ENCODE measurements around the gene ZNF407.
"Not testable (repeated sequence)": the region's sequence is repeated elsewhere in the genome, so short reads cannot be mapped to it uniquely, and the experiment has no call there.

ZNF407 gene

GRCh38 chr18:74936343-74936742 is 338.7 kb downstream of the ZNF407 start:
- DNase-seq (ENCODE audit: low read depth) = no peak

DNA sequence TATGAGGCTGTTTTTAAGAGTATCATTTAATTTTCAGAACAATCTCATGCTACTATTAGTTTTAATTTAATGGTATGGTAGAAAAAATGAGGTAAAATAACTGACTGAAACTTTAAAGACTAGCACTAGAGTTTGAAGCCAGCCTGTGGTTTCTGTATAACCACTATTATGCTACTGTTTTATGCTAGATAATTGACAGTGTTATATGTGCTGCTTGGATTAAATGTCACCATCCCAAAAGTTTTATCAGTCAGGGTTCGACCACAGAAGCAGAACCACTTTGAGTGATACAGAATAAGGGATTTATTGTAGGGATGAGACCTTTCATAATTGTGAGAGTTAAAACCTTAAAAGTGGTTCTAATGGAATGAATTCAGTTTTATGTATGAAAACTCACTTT is 339.6 kb downstream of the ZNF407 start:
- DNase-seq (ENCODE audit: low read depth) = no peak

GRCh38 chr18:74940856-74941255 is 343.2 kb downstream of the ZNF407 start:
- no peak for DNase-seq (ENCODE audit: low read depth)

DNA sequence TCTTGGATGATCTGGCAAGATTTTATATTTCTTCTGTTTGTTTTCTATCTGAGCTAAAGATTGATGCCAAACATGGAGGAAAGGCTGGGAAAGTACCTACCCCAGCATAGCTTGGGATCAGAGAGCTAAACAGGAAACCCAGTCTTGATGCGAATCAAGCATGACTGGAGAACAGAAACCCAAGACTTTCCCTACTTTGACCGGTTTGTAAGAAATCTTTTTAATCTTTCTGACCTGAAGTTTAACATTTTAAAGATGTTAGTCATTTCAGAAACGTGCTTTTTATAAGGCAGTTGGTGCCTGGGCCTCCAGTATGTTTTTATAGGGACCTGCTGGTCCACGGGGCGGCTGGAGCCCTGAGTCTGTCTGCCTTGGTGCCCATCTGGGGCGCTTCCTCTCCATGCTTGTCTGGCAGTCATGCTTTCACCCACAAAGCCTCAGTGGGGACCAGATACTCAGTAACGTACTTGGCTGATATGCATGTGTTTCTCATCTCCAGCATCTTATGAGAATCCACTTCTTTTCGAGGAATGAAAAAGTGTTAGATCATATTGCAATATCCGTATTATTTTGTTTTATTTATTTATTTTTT is 344.7 kb downstream of the ZNF407 start:
- no peak for DNase-seq (ENCODE audit: low read depth)

DNA sequence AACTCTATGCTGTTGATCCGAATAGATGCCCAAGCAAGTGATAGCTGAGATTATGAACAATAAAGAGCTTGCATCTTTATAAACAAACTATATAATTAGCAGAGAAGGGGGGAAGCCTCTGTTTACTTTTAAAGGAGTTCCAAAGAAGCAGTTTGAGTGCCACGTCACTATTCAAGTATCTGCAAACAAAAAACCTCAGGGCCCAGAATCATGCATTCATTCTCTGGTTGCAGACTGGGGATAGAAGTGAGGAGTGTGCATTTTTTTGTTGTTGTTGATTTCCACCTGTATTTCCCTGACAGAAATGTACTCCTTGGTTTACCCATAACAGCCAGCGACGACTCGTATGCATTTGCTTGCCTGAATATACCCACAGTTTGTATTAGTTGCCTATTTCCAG is 347.0 kb downstream of the ZNF407 start:
- no peak for DNase-seq (ENCODE audit: low read depth)

GRCh38 chr18:74945774-74946545 is 348.3 kb downstream of the ZNF407 start:
- DNase-seq (ENCODE audit: low read depth) = no peak

- no peak for DNase-seq (ENCODE audit: low read depth)
These were observed 349.1 kb downstream of the ZNF407 start for GRCh38 chr18:74946646-74947375.

- no peak for DNase-seq (ENCODE audit: low read depth)
These were observed 349.7 kb downstream of the ZNF407 start for GRCh38 chr18:74947417-74947816.

DNA sequence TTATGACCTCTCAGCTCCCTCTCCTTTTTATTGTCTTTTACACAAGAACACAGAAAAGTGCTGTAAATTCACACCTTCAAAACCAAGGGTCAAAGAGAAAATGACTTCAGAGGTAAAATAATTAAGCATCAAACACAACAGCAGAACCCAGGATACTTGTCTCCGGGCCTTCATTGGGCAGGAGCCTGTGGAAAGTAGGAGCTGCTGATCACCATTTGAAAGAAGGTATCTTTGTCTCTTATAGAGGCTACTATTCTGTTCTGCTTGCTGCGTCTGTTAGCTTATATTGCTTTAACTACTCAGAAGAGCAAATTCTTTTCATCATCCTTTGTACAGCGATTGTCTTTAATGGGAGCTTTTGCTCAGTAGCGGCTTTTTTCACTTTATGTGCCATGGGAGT is 350.2 kb downstream of the ZNF407 start:
- DNase-seq (ENCODE audit: low read depth) = no peak

GRCh38 chr18:74949611-74950010 is 351.9 kb downstream of the ZNF407 start:
- DNase-seq (ENCODE audit: low read depth) = no peak

DNA sequence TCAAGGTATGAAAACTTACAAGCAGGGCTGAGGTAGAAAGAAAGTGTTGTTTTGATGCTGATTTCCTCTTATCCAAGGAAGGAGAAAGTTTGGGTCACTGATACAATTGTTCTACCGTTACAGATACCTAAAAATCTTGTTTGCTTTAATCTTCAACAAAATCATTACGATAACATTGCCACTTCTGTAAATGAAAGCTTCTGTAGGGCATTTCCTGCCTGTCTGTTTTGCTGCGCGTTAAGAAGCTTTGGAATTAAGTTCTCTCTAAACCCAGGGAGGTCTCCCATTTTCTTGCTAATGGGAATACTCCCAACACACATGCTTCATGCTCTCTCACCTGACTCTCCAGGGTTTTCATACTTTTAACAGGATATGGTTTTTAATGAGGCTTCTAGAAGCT is 352.8 kb downstream of the ZNF407 start:
- DNase-seq (ENCODE audit: low read depth) = no peak

GRCh38 chr18:74951165-74951760 is 353.6 kb downstream of the ZNF407 start:
- no peak for DNase-seq (ENCODE audit: low read depth)

DNA sequence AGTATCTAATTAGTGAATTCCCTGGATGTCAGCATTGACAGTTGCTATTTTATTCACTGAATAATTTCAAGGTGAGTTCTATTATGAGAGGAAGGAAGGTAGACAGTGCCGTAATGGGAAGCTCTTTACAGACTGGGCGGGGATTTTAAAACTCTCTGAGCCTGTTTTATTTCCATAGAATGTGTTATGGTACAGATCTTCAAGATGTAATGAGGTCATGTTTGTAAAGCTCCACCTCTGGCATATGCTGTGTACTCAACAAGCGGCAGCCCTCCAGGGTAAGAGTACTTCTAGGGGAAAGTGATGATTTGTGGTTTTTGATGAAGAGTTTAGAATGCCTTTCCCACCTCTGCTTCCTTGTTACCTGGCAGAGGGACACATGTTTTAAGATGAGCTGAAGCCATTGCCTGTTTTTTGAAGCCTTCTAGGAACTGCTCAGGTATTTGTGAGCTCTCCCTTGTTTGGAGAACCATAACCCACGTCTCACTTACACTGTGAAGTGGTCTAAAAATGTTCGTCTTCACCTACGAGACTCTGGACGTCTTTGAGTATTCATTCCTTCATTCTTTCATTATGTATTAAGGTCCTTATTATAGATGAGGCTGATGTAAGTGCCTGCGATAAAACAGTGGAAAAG is 360.0 kb downstream of the ZNF407 start:
- no peak for DNase-seq (ENCODE audit: low read depth)

- DNase-seq (ENCODE audit: low read depth) = no peak
These were observed 361.5 kb downstream of the ZNF407 start for GRCh38 chr18:74959216-74959615.

DNA sequence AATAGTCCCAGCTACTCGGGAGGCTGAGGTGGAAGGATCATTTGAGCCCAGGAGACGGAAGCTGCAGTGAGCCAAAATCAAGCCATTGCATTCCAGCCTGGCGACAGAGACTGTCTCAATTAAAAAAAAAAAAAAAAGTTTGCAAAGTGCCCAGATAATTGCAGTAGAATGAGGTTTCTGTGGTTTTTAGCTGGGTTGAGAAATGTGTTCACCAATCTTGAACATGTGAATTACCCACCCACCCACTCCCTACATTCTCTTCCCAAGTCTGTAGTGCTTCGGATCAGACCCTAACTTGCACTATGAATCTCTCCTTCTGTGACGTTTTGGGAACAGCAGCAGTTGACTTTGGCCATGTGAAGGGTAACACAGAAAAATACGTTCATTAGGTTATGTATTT is 363.9 kb downstream of the ZNF407 start:
- no peak for DNase-seq (ENCODE audit: low read depth)

- DNase-seq (ENCODE audit: low read depth) = no peak
These were observed 366.3 kb downstream of the ZNF407 start for GRCh38 chr18:74963820-74964446.

DNA sequence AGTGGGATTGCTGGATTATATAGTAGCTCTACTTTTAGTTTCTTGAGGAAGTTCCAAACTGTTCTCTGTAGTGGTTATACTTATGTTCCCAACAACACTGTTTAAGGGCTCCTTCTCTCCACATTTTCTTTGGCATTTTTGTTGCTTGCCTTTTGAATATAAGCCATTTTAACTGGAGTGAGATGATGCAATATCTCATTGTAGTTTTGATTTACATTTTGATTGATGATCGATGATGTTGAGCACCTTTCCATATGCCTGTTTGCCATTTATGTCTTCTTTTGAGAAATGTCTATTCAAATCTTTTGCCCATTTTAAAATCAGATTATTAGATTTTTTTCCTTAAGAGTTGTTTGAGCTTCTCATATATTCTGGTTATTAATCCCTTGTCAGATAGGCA is 368.0 kb downstream of the ZNF407 start:
- no peak for DNase-seq (ENCODE audit: low read depth)

DNA sequence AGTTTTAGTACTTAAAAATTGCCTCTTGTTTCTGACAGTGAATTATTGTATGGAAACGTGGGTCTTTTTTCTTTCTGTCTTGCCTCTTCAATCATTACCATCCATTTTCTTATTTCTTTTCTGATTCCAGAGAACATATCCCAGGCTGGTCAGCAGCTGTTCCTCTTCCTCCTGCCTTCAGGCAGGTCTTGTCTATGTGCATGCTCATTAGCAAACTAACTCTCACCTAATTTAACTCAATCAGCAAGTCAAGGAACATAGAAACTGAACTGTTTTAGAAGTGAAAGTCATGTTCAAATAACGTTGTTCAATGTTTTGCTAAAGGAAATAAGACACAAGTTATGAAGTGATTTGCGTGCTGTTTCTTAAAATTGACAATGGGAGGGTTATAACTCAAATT is 369.8 kb downstream of the ZNF407 start:
- DNase-seq (ENCODE audit: low read depth) = no peak

DNA sequence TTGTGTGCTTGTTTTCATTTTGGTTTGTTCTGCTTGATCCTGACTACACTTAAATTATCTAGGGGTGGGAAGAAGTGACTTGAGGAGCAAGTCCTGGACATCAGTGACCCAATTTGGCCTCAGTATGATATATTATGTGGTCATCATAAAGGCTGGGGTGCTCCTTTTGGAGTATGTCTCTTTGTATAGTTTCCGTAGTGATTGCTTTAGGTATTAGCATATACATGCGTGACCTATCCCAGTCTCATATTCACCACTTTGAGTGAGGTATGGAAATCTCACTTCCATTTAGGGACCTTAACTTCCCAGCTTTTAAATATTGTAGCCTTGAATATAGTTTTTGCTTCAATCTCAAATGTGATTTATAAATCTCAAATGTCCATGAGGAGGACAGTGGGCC is 370.3 kb downstream of the ZNF407 start:
- DNase-seq (ENCODE audit: low read depth) = no peak

DNA sequence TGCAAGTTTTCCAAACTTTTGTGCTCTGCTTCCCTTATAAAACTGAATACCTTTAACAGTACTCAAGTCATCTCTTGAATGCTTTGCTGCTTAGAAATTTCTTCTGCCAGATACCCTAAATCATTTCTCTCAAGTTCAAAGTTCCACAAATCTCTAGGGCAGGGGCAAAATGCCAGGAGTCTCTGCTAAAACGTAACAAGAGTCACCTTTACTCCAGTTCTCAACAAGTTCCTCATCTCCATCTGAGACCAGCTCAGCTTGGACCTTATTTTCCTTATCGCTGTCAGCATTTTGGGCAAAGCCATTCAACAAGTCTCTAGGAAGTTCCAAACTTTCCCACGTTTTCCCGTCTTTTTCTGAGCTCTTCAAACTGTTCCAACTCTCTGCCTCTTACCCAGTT is 373.7 kb downstream of the ZNF407 start:
- DNase-seq (ENCODE audit: low read depth) = not testable (repeated sequence)

- not testable (repeated sequence) for DNase-seq (ENCODE audit: low read depth)
These were observed 374.1 kb downstream of the ZNF407 start for GRCh38 chr18:74971776-74972175.

DNA sequence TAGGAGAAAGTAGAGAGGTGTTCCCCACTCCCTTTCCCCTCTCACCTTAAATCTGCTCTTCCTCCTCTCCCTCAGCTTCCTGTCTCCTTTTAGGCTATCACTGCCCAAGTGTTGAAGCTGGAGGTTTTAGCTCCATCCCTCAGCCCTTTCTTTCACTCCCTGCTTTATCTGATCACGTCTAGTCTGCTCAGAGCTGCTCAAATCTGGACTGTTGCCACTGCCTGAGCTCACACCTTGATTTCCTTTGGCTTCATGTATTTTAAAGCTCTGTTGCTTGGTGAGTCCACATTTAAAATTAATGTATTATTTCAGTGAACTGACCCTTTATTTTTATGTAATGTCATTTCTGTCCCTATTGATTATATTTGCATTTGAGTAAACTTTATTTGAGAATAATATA is 374.7 kb downstream of the ZNF407 start:
- DNase-seq (ENCODE audit: low read depth) = no peak

Measured in activated gamma-delta T cell treated with anti-CD3 and anti-CD28 coated beads, Interleukin-2, amount 50 U/mL, for 16 hours (primary cell).